IPS-18c (cell line): ENCODE results near the gene ADCY10.
"Not testable (repeated sequence)": the region's sequence is repeated elsewhere in the genome, so short reads cannot be mapped to it uniquely, and the experiment has no call there.

Experiments used
- H3K4me3 ChIP-seq: 2 replicates; pipeline ENCODE4 v1.7.0; 2013; ENCODE audit warnings: low read depth, mild to moderate bottlenecking, low read length, moderate library complexity; ENCODE audit not compliant: insufficient read depth
- H3K9me3 ChIP-seq: one replicate; pipeline ENCODE4 v1.6.1; 2013; ENCODE audit warnings: mild to moderate bottlenecking, low read length, moderate library complexity; ENCODE audit not compliant: control insufficient read depth, insufficient read depth

ADCY10 gene

GRCh38 chr1:167833904-167834303 is 80.0 kb downstream of the ADCY10 start:
- no peak overlapping the region for H3K4me3 ChIP-seq
- H3K9me3 ChIP-seq, result no peaks in the 10 kb centered on the region

DNA sequence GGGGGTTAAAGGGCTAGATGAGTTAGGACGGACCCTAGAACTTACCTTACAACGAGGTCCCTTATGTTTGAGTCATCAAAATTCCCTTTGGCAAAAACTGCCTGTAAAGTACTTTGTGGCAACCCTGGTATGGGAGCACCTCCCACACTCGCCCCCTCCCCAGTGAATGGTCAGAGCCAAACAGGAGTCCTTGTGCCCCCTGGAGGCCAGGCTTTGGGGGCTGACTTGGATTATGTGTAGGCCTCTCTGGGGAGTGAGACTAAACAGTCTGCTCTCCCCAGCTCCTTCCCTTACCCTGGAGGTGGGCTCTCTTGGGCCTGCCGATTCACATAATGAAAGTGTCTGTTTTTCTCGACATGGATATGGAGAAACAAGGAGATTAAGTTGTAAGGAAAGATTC is 81.2 kb downstream of the ADCY10 start:
- Histone ChIP-seq H3K9me3 (no peaks in the 10 kb centered on the region), H3K4me3 (no peak overlapping the region; the same call in 1 of the 2 replicates)

- H3K4me3 ChIP-seq, result not testable (repeated sequence)
Measured at GRCh38 chr1:167830668-167831067, 83.3 kb downstream of the ADCY10 start.

DNA sequence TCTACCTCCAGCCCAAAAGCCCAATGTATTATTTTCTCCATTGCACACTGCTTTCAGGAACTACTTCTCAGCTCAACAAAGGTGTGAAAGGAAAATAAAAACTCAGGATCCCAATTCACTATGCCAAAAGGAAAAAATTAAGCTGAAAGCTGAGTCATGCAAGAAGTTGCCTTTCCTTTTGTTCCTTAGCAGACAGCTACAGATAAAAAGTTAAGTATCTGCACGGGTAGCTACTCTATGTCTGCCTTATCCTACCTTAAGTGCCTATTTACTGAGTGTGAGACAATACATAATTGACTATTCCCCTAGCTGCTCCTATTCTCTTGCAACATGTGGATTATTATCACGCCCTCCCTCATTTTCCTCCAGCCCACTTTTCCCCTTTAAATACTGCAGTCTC is 84.1 kb downstream of the ADCY10 start:
- no peaks in the 10 kb centered on the region for H3K9me3 ChIP-seq
- H3K4me3 ChIP-seq, result no peak overlapping the region

More at GRCh38 chr1:167830668-167831067, 83.3 kb downstream of the ADCY10 start:
- not testable (repeated sequence) for H3K9me3 ChIP-seq

DNA sequence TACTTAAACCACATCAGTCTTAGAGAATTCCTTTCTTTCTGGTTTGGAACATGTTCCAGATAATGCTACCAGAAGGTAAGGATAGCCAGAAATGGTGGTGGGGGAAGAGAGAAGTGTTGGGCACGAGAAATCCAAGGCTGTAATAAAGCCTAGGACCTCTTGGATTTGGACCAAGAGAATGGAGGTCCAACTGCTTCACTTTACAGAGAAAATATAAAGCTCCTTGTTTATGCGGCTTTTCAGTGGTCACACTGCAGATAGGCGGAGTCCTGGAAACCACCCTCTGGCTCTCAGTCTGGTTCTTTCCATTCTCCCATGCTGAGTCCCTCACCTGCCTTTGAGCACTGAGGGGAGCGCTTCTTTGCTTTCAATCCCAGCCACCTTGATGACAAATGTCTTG is 87.8 kb downstream of the ADCY10 start:
- no peaks in the 10 kb centered on the region for H3K9me3 ChIP-seq
- H3K4me3 ChIP-seq, result no peak overlapping the region

DNA sequence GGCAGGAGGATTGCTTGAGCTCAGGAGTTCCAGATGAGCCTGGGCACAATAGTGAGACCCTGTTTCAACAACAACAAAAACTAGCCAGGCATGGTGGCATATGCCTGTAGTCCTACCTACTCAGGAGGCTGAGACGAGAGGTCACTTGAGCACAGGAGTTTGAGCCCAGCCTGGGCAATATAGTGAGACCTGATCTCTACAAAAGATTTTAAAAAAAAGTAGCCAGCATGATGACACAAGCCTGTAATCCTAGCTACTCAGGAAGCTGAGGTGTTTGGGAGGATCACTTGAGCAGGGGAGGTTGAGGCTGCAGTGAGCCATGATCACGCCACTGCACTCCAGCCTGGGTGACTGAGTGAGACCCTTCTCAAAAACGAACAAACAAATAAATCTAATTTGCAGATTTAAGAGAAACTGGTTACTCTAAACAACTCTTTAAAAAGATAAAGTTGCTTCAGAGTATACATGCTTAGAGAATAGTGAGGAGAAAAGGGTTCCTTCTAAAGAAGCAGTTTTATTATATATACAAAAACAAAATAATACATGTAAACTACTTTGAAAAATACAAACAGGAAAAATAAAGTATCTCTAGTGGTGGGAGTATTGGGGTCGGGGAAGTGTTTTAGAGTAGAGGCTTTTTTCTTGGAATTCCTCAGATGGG is 88.4 kb downstream of the ADCY10 start:
- H3K4me3 ChIP-seq, result no peak overlapping the region
- H3K9me3 ChIP-seq, result no peaks in the 10 kb centered on the region

DNA sequence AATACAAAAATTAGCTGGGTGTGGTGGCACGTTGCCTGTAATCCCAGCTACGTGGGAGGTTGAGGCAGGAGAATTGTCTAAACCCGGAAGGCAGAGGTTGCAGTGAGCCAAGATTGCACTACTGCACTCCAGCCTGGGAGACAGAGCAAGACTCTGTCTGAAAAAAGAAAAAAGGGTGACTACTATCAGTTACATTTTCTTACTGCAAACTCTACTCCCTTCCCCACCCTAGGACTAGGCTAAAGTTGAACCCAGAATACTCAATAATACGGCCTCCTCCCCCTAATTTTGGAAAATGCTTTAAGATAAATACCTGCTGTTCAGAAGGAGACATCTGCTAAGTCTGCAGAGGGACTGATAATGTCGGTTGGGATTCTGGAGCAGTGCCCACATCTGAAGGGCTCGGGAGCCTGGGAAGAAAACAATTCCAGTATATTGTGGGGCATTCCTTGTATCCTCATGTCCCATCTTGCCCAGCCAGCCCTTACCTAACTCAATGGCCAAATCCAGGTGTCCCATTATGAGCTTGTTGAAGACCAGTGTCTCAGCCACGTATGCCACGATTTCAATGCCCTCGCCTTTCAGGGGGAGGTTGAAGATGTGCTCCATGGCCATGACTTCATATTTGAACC is 89.7 kb downstream of the ADCY10 start:
- no peak overlapping the region for H3K4me3 ChIP-seq
- H3K9me3 ChIP-seq, result no peaks in the 10 kb centered on the region

DNA sequence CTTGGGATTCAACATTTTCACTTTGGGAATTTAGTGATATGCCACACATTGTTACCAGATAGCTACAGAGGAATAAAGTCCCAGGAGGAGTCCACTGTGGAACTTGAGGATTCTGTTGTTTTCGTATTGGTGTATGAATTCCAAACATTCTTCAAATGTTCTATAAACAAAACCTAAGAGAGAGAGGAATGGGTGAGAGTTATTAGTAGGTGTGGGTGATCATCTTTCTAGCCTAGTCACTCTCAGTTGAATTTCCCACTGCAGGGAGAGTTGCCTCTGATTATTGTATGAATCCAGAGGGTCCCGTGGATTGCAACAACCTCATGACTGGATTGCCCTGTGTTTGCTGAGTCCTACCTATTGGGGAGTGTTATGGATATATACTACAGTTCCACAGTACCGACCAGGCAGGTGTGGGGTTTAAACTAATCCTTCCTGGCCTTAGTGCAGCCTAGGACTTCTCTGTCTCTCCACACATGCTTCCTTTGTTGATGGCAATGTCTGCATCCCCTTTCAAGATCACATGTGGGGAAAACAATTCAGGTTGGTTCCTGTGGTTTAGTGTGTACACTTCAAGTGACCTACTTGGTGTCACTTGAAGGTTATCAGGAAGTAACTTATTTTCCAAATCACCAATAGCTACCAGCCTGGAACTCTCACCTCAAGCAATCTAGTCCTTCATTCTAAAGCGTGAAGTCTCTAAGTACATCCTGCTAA is 91.8 kb downstream of the ADCY10 start:
- Histone ChIP-seq H3K9me3 (no peaks in the 10 kb centered on the region), H3K4me3 (no peak overlapping the region)

DNA sequence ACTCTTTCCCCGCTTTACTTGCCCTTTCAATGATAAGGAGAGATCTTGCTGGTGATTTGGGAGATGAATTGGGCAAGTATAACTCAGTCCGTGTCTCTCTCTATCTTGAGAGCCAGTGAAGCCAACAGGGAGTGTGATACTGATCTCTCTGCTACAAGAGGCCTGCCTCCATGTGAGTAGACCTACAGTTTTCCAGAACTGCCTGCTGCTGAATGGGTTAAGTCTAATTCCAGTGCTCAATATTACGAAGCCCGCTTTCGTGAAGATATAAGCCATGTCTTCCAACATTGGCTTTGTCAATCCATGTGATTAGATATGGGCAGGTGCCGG is 92.6 kb downstream of the ADCY10 start:
- no peaks in the 10 kb centered on the region for H3K9me3 ChIP-seq
- H3K4me3 ChIP-seq, result no peak overlapping the region

DNA sequence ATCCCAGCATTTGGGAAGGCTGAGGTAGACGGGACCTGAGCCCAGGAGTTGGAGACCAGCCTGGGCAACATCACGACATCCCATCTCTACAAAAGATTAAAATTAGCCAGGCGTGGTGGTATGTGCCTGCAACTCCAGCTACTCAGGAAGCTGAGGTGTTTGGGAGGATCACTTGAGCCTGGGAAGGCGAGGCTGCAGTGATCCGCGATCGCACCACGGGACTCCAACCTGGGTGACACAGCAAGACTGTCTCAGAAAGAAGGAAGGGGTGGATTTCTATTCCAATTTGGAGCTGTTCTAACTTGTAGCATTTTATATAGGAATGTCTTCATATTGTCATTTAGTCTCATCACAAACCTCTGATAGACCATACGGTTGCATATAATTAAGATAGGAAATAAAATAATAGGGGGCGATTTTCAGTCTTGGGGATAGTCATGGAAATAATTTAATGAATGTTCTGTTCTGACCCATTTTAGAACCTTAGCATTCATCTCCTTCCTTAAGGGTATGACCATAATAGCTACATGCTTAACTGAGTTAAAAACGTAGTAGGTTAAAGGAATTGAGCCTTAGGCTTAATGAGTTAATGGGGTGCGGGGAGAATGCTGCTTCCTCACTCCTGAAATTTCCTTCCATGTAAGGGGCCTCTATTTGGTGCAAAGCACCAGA is 93.1 kb downstream of the ADCY10 start:
- Histone ChIP-seq H3K4me3 (no peak overlapping the region), H3K9me3 (no peaks in the 10 kb centered on the region)

DNA sequence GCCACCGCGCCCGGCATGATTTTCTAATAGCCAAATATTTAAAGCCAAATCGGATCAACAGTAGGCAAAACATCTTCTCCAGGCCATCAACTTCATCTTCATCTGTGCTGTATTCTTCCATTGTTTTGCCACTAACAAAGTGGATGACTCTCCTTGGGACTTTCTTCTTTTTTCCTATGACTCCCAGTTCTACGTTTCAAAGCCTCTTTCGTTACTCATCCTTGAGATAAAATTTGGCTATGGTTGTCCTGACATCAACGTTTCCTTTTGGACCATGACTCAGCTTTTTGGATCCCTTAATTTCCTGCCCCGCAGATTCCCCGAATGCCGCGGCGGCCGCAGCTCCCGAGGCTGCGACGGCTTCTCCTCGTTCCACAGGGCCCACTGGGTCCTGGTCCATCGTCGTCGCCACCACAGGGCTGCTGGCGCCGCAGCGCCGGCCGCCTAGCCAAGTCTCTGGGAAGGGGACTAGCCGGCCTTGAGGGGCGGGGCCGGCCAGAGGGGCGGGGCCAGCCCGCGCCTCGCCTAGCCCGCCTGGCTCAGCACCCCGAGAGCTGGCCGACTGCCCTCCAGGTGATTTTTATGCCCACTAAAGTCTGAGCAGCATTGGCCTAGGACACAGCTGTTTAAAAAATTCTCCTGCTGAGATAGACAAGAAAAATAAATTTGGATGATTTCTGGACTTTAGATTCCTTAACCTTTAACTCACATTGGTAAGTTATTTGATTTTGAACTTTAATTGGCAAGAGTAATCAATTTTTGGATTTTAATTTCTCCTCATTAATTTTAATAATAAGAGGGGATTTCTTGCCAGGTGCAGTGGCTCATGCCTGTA is 93.9 kb downstream of the ADCY10 start:
- H3K9me3 ChIP-seq, result no peaks in the 10 kb centered on the region
- no peak overlapping the region; the same call in 1 of the 2 replicates for H3K4me3 ChIP-seq

GRCh38 chr1:167815650-167816049 is 98.3 kb downstream of the ADCY10 start:
- no peak overlapping the region for H3K4me3 ChIP-seq
- no peaks in the 10 kb centered on the region for H3K9me3 ChIP-seq

- Histone ChIP-seq H3K9me3 (no peaks in the 10 kb centered on the region), H3K4me3 (no peak overlapping the region)
Measured at GRCh38 chr1:167812972-167813371, 101.0 kb downstream of the ADCY10 start.

GRCh38 chr1:167808690-167809089 is 105.2 kb downstream of the ADCY10 start:
- H3K9me3 ChIP-seq, result no peaks in the 10 kb centered on the region
- no peak overlapping the region for H3K4me3 ChIP-seq

GRCh38 chr1:167808104-167808503 is 105.8 kb downstream of the ADCY10 start:
- H3K9me3 ChIP-seq, result no peaks in the 10 kb centered on the region
- H3K4me3 ChIP-seq, result no peak overlapping the region

DNA sequence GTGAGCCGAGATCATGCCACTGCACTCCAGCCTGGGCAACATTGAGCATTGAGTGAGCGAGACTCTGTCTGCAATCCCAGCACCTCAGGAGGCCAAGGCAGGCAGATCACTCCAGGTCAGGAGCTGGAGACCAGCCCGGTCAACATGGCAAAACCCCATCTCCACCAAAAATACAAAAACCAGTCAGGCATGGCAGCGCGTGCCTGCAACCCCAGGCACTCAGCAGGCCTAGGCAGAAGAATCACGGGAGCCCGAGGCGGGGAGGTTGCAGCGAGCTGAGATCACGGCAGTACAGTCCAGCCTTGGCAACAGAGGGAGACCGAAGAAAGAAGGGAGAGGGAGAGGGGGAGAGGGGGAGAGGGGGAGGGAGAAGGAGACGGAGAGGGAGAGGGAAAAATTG is 107.3 kb downstream of the ADCY10 start:
- not testable (repeated sequence) for H3K9me3 ChIP-seq, H3K4me3 ChIP-seq

DNA sequence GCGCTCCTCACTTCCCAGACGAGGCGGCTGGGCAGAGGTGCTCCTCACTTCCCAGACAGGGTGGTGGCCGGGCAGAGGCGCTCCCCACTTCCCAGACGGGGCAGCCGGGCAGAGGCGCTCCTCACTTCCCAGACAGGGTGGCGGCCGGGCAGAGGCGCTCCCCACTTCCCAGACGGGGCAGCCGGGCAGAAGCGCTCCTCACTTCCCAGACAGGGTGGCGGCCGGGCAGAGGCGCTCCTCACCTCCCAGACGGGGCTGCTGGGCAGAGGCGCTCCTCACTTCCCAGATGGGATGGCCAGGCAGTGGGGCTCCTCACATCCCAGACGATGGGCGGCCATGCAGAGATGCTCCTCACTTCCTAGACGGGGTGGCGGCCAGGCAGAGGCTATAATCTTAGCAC is 107.7 kb downstream of the ADCY10 start:
- not testable (repeated sequence) for H3K9me3 ChIP-seq, H3K4me3 ChIP-seq
